ENCODE data around the gene SFXN3. TPM values are rescaled to one million over a fixed set of nuclear protein-coding genes. Genes with fewer than 3 reads are reported as not detected.

SFXN3 gene
- total RNA-seq, 3 donors from 2014 or later (not counting 1 experiment from before 2014, with no cell fraction given) = 59.7 to 74.5 (median 68.9) TPM

DNA sequence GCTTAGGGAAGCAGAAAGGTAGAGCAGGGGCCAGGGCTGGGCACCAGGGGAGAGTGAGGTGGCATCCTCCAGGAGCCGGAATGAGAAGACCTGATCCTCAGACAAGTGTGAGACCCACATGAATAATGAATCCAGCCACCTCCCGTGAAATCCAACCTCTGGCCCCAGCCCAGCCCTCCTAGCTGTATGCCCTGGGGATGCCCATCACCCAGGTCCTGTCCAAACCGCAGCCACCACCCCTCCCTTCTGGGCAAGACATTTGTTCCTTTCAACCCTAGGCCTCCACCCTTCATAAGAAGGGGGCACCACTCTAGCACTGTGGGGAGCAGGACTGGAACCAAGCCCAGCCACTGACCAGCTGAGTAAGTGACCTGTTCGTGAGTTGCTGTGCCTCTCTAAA lies 9.8 kb upstream of the SFXN3 start:
- 92% methylated on average over 4 of the region's 4 CpGs for WGBS (ENCODE audit: insufficient coverage)
- ATAC-seq (no peak), DNase-seq (no peak)
- TF ChIP-seq, protein P1, sequence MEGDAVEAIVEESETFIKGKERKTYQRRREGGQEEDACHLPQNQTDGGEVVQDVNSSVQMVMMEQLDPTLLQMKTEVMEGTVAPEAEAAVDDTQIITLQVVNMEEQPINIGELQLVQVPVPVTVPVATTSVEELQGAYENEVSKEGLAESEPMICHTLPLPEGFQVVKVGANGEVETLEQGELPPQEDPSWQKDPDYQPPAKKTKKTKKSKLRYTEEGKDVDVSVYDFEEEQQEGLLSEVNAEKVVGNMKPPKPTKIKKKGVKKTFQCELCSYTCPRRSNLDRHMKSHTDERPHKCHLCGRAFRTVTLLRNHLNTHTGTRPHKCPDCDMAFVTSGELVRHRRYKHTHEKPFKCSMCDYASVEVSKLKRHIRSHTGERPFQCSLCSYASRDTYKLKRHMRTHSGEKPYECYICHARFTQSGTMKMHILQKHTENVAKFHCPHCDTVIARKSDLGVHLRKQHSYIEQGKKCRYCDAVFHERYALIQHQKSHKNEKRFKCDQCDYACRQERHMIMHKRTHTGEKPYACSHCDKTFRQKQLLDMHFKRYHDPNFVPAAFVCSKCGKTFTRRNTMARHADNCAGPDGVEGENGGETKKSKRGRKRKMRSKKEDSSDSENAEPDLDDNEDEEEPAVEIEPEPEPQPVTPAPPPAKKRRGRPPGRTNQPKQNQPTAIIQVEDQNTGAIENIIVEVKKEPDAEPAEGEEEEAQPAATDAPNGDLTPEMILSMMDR (IDR thresholded peaks at IDR 0.05) = no peak
- Mint-ChIP-seq H3K27ac (no peak overlapping the region), H3K4me3 (no peak overlapping the region), H3K4me1 (peaks cover 0 to 12% of the 10 kb centered on the region in 2 donors), H3K36me3 (no peaks in the 10 kb centered on the region), H3K27me3 (ENCODE audit: low read depth in 2 of 2) (peaks cover 25 to 31% of the 10 kb centered on the region in 2 donors), H3K9me3 (no peaks in the 10 kb centered on the region)
- Histone ChIP-seq H3K36me3 (ENCODE audit: control insufficient read depth, insufficient read depth, low read length) (no peaks in the 10 kb centered on the region), H3K9me3 (ENCODE audit: control insufficient read depth, insufficient read depth, low read length) (no peaks in the 10 kb centered on the region), H3K4me3 (ENCODE audit: low read length) (no peak overlapping the region), H3K27ac (ENCODE audit: low read length) (no peak overlapping the region), H3K4me1 (ENCODE audit: control insufficient read depth, insufficient read depth, low read length) (peaks cover 11% of the 10 kb centered on the region), H3K27me3 (ENCODE audit: control insufficient read depth, insufficient read depth, low read length) (peaks cover 13% of the 10 kb centered on the region)
- intact Hi-C loops (cut with micrococcal nuclease) = no loop called here

DNA sequence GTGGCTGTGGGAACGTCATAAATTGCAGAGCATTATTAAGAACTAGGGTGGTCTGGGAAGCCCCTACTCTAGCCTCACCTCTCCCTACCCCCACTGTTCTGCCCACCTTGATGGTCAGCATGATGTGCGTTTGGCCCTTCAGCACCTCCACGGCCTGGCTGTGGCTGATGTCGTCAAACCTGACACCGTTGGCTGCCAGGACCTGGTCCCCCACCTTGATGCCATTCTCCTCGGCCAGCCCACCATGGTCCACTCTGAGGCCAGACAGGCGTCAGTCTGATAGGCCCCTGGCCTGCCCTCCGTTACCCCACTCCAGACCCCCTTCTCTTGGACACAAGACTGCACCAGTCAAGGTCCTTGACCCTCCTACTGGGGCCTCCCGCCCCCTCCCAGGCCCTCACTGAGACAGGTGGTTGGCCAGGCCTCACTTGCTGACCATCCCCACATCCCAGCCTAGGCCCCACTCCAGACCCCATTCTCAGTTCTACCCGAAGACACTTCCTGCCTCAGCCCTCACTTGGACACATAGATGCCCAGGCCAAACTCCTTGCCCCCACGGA lies 9.3 kb upstream of the SFXN3 start:
- no peak overlapping the region for H3K27ac ChIP-seq (ENCODE audit: low read length)
- peaks cover 11% of the 10 kb centered on the region for H3K27me3 ChIP-seq (ENCODE audit: control insufficient read depth, insufficient read depth, low read length)
- H3K36me3 Mint-ChIP-seq = no peaks in the 10 kb centered on the region
- no peaks in the 10 kb centered on the region for H3K9me3 ChIP-seq (ENCODE audit: control insufficient read depth, insufficient read depth, low read length)
- H3K9me3 Mint-ChIP-seq = no peaks in the 10 kb centered on the region
- DNase-seq (no peak), ATAC-seq (no peak)
- H3K4me1 ChIP-seq (ENCODE audit: control insufficient read depth, insufficient read depth, low read length) = peaks cover 11% of the 10 kb centered on the region
- intact Hi-C loops (cut with micrococcal nuclease) = no loop called here
- H3K27ac Mint-ChIP-seq = no peak overlapping the region
- no peak overlapping the region for H3K4me3 Mint-ChIP-seq
- no peaks in the 10 kb centered on the region for H3K36me3 ChIP-seq (ENCODE audit: control insufficient read depth, insufficient read depth, low read length)
- WGBS (ENCODE audit: insufficient coverage) = 88% methylated on average over 10 of the region's 11 CpGs
- H3K4me1 Mint-ChIP-seq = peaks cover 0 to 12% of the 10 kb centered on the region in 2 donors
- H3K4me3 ChIP-seq (ENCODE audit: low read length) = no peak overlapping the region
- H3K27me3 Mint-ChIP-seq (ENCODE audit: low read depth in 2 of 2) = peaks cover 19 to 25% of the 10 kb centered on the region in 2 donors
- TF ChIP-seq, protein P1 (IDR thresholded peaks at IDR 0.05) = no peak

DNA sequence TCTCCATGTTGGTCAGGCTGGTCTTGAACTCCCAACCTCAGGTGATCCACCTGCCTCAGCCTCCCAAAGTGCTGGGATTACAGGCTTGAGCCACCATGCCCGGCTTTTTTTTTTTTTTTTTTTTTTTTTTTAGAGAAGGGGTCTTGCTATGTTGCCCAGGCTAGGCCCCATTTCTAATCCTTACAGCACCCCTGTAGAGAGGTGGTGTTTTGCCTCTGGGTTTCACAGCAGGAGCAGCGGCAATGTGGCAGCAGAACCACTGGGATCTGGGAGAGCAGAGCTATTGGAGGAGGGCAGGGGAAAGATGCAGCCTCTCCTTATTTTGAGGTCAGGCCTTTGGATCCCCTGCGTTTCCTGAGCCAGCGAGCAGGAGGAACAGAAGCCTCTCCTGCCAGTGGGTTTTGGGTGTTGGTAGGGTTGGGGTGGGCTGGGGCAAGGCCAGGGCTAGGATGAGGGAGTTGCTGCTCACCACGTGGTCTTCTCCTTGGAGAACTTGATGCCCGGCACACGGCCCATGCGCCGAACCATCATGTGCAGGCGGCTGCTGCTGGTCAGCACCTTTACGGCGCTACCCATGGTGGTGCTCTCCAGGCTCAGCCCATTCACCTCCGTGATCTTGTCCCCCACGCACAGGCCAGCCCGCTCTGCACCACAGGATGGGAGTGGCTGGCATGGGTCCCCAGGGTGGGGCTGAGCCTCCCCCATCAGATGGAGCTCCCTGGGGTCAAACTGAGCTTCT lies 7.9 kb upstream of the SFXN3 start:
- DNase-seq (no peak), ATAC-seq (no peak)
- Mint-ChIP-seq H3K4me3 (no peak overlapping the region), H3K27me3 (ENCODE audit: low read depth in 2 of 2) (peaks cover 8 to 13% of the 10 kb centered on the region in 2 donors), H3K27ac (no peak overlapping the region), H3K9me3 (no peaks in the 10 kb centered on the region), H3K4me1 (peaks cover 0 to 12% of the 10 kb centered on the region in 2 donors), H3K36me3 (no peaks in the 10 kb centered on the region)
- H3K4me3 ChIP-seq (ENCODE audit: low read length) = no peak overlapping the region
- H3K9me3 ChIP-seq (ENCODE audit: control insufficient read depth, insufficient read depth, low read length) = no peaks in the 10 kb centered on the region
- 98% methylated on average over 14 of the region's 15 CpGs for WGBS (ENCODE audit: insufficient coverage)
- peaks cover 4% of the 10 kb centered on the region for H3K27me3 ChIP-seq (ENCODE audit: control insufficient read depth, insufficient read depth, low read length)
- no peaks in the 10 kb centered on the region for H3K36me3 ChIP-seq (ENCODE audit: control insufficient read depth, insufficient read depth, low read length)
- H3K27ac ChIP-seq (ENCODE audit: low read length) = no peak overlapping the region
- TF ChIP-seq, protein P1 (IDR thresholded peaks at IDR 0.05) = no peak
- intact Hi-C loops (cut with micrococcal nuclease) = no loop called here
- peaks cover 11% of the 10 kb centered on the region for H3K4me1 ChIP-seq (ENCODE audit: control insufficient read depth, insufficient read depth, low read length)
